GM12891 (cell line): Measurements from ENCODE around the gene PIM3.

ENCODE experiments used
- DNase-seq: peaks from one replicate; pipeline ENCODE4 v3.0.0; 2011; ENCODE audit warnings: low spot score; ENCODE audit not compliant: insufficient read length
- FAIRE-seq: peaks from 2 replicates; lab custom pipeline; 2011; peaks lifted over from hg19 to GRCh38; lab: Jason Lieb, UNC
- PAX5 ChIP-seq: IDR thresholded peaks from 2 replicates; pipeline ENCODE4 v1.6.1; 2011; ENCODE audit warnings: low read length, moderate library complexity, mild to moderate bottlenecking; ENCODE audit not compliant: insufficient read depth, severe bottlenecking
- POLR2A ChIP-seq: IDR thresholded peaks from 2 replicates; pipeline ENCODE4 v1.6.1; 2011; ENCODE audit warnings: low read depth, low read length, control low read depth
- POLR2AphosphoS5 ChIP-seq: IDR thresholded peaks from 2 replicates; pipeline ENCODE4 v1.6.1; 2011; ENCODE audit warnings: low read depth, low read length, control low read depth
- POU2F2 ChIP-seq: IDR thresholded peaks from 2 replicates; pipeline ENCODE4 v1.6.1; 2011; ENCODE audit warnings: low read depth, mild to moderate bottlenecking, control low read depth, low read length, moderate library complexity
- SPI1 ChIP-seq: IDR thresholded peaks from 2 replicates; pipeline ENCODE4 v1.6.1; 2011; ENCODE audit warnings: low read depth, low read length, control low read depth
- TAF1 ChIP-seq: IDR thresholded peaks from 2 replicates; pipeline ENCODE4 v1.6.1; 2011; ENCODE audit warnings: low read depth, low read length, control low read depth

PIM3 gene

GRCh38 chr22:49966041-49966773 lies 5.6 kb downstream of the PIM3 start:
- TF ChIP-seq POLR2AphosphoS5 = peak; percentile 57; the same call in 1 of the 2 replicates
- TF ChIP-seq POU2F2 = peak; percentile 68
- TF ChIP-seq POLR2A = peak; percentile 28; the same call in 1 of the 2 replicates
- TF ChIP-seq SPI1 = no peak
- DNase-seq (no peak), FAIRE-seq (peak; percentile 52)

GRCh38 chr22:49966774-49967705 lies 6.5 kb downstream of the PIM3 start:
- DNase-seq (peak; percentile 27), FAIRE-seq (peak; percentile 66)
- no peak for TF ChIP-seq POLR2A
- TF ChIP-seq SPI1 = peak; percentile 44

- DNase-seq = no peak
- TF ChIP-seq POLR2AphosphoS5 (no peak), POLR2A (no peak), POU2F2 (no peak), PAX5 (no peak), SPI1 (no peak), TAF1 (no peak)
- FAIRE-seq = no peak
Measured at GRCh38 chr22:49967706-49968208, 7.2 kb downstream of the PIM3 start.

- TF ChIP-seq PAX5 = no peak
- no peak for TF ChIP-seq TAF1
- no peak for FAIRE-seq
- no peak for DNase-seq
Measured at GRCh38 chr22:49968313-49968830, 7.8 kb downstream of the PIM3 start.

GRCh38 chr22:49968831-49969661 lies 8.5 kb downstream of the PIM3 start:
- FAIRE-seq = no peak
- TF ChIP-seq POU2F2 (no peak), POLR2AphosphoS5 (no peak), SPI1 (no peak), POLR2A (no peak), TAF1 (no peak), PAX5 (no peak)
- DNase-seq = no peak

- no peak for DNase-seq
- FAIRE-seq = no peak
- TF ChIP-seq SPI1 (no peak), PAX5 (no peak), POLR2A (no peak)
Measured at GRCh38 chr22:49969751-49970527, 9.4 kb downstream of the PIM3 start.

GRCh38 chr22:49970528-49971231 lies 10.1 kb downstream of the PIM3 start:
- FAIRE-seq = no peak
- TF ChIP-seq POLR2A (peak; percentile 72), TAF1 (peak; percentile 45), POLR2AphosphoS5 (peak; percentile 68; the same call in 1 of the 2 replicates), POU2F2 (peak; percentile 68; the same call in 1 of the 2 replicates), SPI1 (peak; percentile 4; the same call in 1 of the 2 replicates), PAX5 (no peak)
- peak; percentile 94 for DNase-seq
